SW480 (cell line): ENCODE measurements around the gene CSK.

ENCODE experiments used
- DNase-seq: peaks from one replicate; pipeline ENCODE4 v3.0.0-alpha.2; 2016; ENCODE audit warnings: low spot score

The CSK gene

GRCh38 chr15:74801311-74801997, 19.6 kb downstream of the CSK start:
- no peak for DNase-seq

GRCh38 chr15:74802290-74802689, 20.4 kb downstream of the CSK start:
- DNase-seq, result no peak

- DNase-seq, result no peak
Measured at GRCh38 chr15:74802862-74803447, 21.1 kb downstream of the CSK start.

GRCh38 chr15:74804935-74805334, 23.1 kb downstream of the CSK start:
- no peak for DNase-seq

GRCh38 chr15:74807282-74807681, 25.4 kb downstream of the CSK start:
- DNase-seq, result no peak

- no peak for DNase-seq
Measured at GRCh38 chr15:74808078-74808839, 26.4 kb downstream of the CSK start.

- no peak for DNase-seq
Measured at GRCh38 chr15:74808840-74809229, 27.0 kb downstream of the CSK start.

GRCh38 chr15:74809242-74809641, 27.4 kb downstream of the CSK start:
- no peak for DNase-seq

GRCh38 chr15:74809956-74810355, 28.1 kb downstream of the CSK start:
- DNase-seq, result no peak

GRCh38 chr15:74812533-74812932, 30.7 kb downstream of the CSK start, which contains the start of gene LMAN1L:
Gene LMAN1L (plus strand): TSS chr15:74812835. CDS start chr15:74812855, 20 bp downstream.
- no peak for DNase-seq

GRCh38 chr15:74815121-74815934, 33.4 kb downstream of the CSK start:
- no peak for DNase-seq

GRCh38 chr15:74815961-74816360, 34.1 kb downstream of the CSK start:
- no peak for DNase-seq

- no peak for DNase-seq
Measured at GRCh38 chr15:74816624-74817369, 34.9 kb downstream of the CSK start.

- DNase-seq, result no peak
Measured at GRCh38 chr15:74817370-74817737, 35.5 kb downstream of the CSK start.

- DNase-seq, result no peak
Measured at GRCh38 chr15:74820056-74820455, 38.2 kb downstream of the CSK start.

GRCh38 chr15:74821091-74821789, 39.4 kb downstream of the CSK start:
- no peak for DNase-seq

GRCh38 chr15:74821790-74822158, 39.9 kb downstream of the CSK start:
- DNase-seq, result no peak

GRCh38 chr15:74822233-74822632, 40.4 kb downstream of the CSK start:
- DNase-seq, result no peak

GRCh38 chr15:74823324-74823723, 41.4 kb downstream of the CSK start:
- no peak for DNase-seq

- no peak for DNase-seq
Measured at GRCh38 chr15:74824976-74825375, 43.1 kb downstream of the CSK start.

GRCh38 chr15:74825866-74826265, 44.0 kb downstream of the CSK start:
- no peak for DNase-seq
